Measurements from ENCODE around the gene TMED4. TPM values are rescaled to one million over a fixed set of nuclear protein-coding genes. Genes with fewer than 3 reads are reported as not detected.

The TMED4 gene
- 75.3 and 76.2 TPM in 2 replicates for total RNA-seq

GRCh38 chr7:44581879-44582603, at the start of gene TMED4:
Gene TMED4, minus strand, starts transcription at chr7:44582231. Its CDS starts 25 bp downstream, at chr7:44582206.

GRCh38 chr7:44606341-44607140, 24.5 kb upstream of the TMED4 start, which contains the start of gene OGDH:
Gene OGDH, plus strand, starts transcription at chr7:44606627. Its CDS starts 17,717 bp downstream, at chr7:44624344.

GRCh38 chr7:44573464-44574286, 8.4 kb downstream of the TMED4 start, which contains the start of gene DDX56:
Gene DDX56, minus strand, starts transcription at chr7:44573908. Its CDS starts 13 bp downstream, at chr7:44573895.

GRCh38 chr7:44541028-44541869, 40.8 kb downstream of the TMED4 start, which contains the start of gene NPC1L1:
Gene NPC1L1, minus strand, starts transcription at chr7:44541330. Its CDS starts 71 bp downstream, at chr7:44541259.

Other genes starting within 250 kb of the TMED4 start
- gene NUDCD3, start 91.6 kb downstream of the TMED4 start, total RNA-seq, result 51.1 and 59.3 TPM in 2 replicates
- gene NPC1L1, start 40.9 kb downstream of the TMED4 start, total RNA-seq, result not detected in 2 replicates
- gene DDX56, start 8.3 kb downstream of the TMED4 start, total RNA-seq, result 44.0 and 58.5 TPM in 2 replicates
- gene OGDH, start 24.4 kb upstream of the TMED4 start, total RNA-seq, result 68.3 and 124 TPM in 2 replicates
- gene ZMIZ2, start 166.6 kb upstream of the TMED4 start, total RNA-seq, result 11.3 and 20.0 TPM in 2 replicates
- gene PPIA, start 214.4 kb upstream of the TMED4 start, total RNA-seq, result 1,348 and 2,909 TPM in 2 replicates